G401 (cell line): ENCODE results near the gene SF3B2. TPM values are rescaled to one million over a fixed set of nuclear protein-coding genes. Genes with fewer than 3 reads are reported as not detected.
"Not testable (repeated sequence)": the region's sequence is repeated elsewhere in the genome, so short reads cannot be mapped to it uniquely, and the experiment has no call there.

Source experiments
- DNase-seq: peaks from one replicate; pipeline ENCODE4 v3.0.0-alpha.2; 2015; ENCODE audit warnings: low spot score
- in situ Hi-C: cut with HindIII; loops from 2 replicates; pipeline ENCODE4 v1.10.0; 2016; ENCODE audit warnings: low sequenced_read_pairs, mixed read lengths
- total RNA-seq: library from RNA; depleted of rRNA; stranded (reverse); fragments of >200 nt; shearing (Covaris generic); gene quantifications from 2 replicates; pipeline ENCODE4 v1.2.3, GENCODE V29; 2014

SF3B2 gene
- total RNA-seq, 1 experiment from 2014 or later = 264 TPM

GRCh38 chr11:66015454-66015881 lies 36.7 kb upstream of the SF3B2 start:
- in situ Hi-C loops = no loop called here
- peak; percentile 59 for DNase-seq

GRCh38 chr11:66015936-66016792 lies 36.0 kb upstream of the SF3B2 start:
- in situ Hi-C loops = no loop called here
- DNase-seq = no peak

- DNase-seq = no peak
- in situ Hi-C loops = no loop called here
These were observed 35.4 kb upstream of the SF3B2 start for GRCh38 chr11:66016793-66017177.

GRCh38 chr11:66017321-66017720 lies 34.8 kb upstream of the SF3B2 start:
- in situ Hi-C loops = no loop called here

GRCh38 chr11:66020212-66020611 lies 32.0 kb upstream of the SF3B2 start:
- in situ Hi-C loops = no loop called here
- DNase-seq = no peak

More at GRCh38 chr11:66017321-66017720, 34.8 kb upstream of the SF3B2 start:
- no peak for DNase-seq

- in situ Hi-C loops = no loop called here
- DNase-seq = no peak
These were observed 31.4 kb upstream of the SF3B2 start for GRCh38 chr11:66020618-66021357.

GRCh38 chr11:66022401-66023185 lies 29.6 kb upstream of the SF3B2 start:
- peak; percentile 65 for DNase-seq
- in situ Hi-C loops = no loop called here

GRCh38 chr11:66023186-66023440 lies 29.1 kb upstream of the SF3B2 start:
- DNase-seq, in situ Hi-C loops: not testable (repeated sequence)

- DNase-seq = no peak
- in situ Hi-C loops = no loop called here
These were observed 26.1 kb upstream of the SF3B2 start, which contains the start of gene CATSPER1 for GRCh38 chr11:66026017-66026529. CATSPER1 (minus strand) TSS chr11:66026479; CDS start chr11:66026379, 100 bp downstream.

- DNase-seq = no peak
- in situ Hi-C loops = no loop called here
These were observed 19.0 kb upstream of the SF3B2 start for GRCh38 chr11:66032957-66033735.

GRCh38 chr11:66035653-66036333 lies 16.4 kb upstream of the SF3B2 start:
- DNase-seq = no peak

GRCh38 chr11:66036334-66036710 lies 15.8 kb upstream of the SF3B2 start:
- DNase-seq = no peak
- in situ Hi-C loops = no loop called here

More at GRCh38 chr11:66035653-66036333, 16.4 kb upstream of the SF3B2 start:
- in situ Hi-C loops = no loop called here

- DNase-seq = no peak
- in situ Hi-C loops = no loop called here
These were observed 14.8 kb upstream of the SF3B2 start for GRCh38 chr11:66037327-66037726.

GRCh38 chr11:66039765-66040164 lies 12.4 kb upstream of the SF3B2 start:
- DNase-seq = no peak
- in situ Hi-C loops = no loop called here

- no peak for DNase-seq
- in situ Hi-C loops = no loop called here
These were observed 9.8 kb upstream of the SF3B2 start for GRCh38 chr11:66042227-66042995.

GRCh38 chr11:66042996-66043906 lies 8.9 kb upstream of the SF3B2 start:
- in situ Hi-C loops = no loop called here
- no peak for DNase-seq

- DNase-seq = no peak
These were observed 7.4 kb upstream of the SF3B2 start for GRCh38 chr11:66044757-66045156.

More at GRCh38 chr11:66044757-66045156, 7.4 kb upstream of the SF3B2 start:
- in situ Hi-C loops = no loop called here
